Measurements from ENCODE around the gene TEF.

Gene TEF

GRCh38 chr22:41354979-41355378, 26.8 kb upstream of the TEF start:
- DNase-seq (ENCODE audit: low read depth in 1 of 2, low spot score in 1 of 2): no peak
- no peak for TF ChIP-seq GABPA (IDR thresholded peaks at IDR 0.05; ENCODE audit: low read depth)
- TF ChIP-seq SPI1 (IDR thresholded peaks at IDR 0.05; ENCODE audit: borderline replicate concordance, low read depth): no peak
- no peak for TF ChIP-seq CTCF (IDR thresholded peaks at IDR 0.05; ENCODE audit: insufficient read depth, low read length)
- no peak for TF ChIP-seq POLR2AphosphoS5 (IDR thresholded peaks at IDR 0.05; ENCODE audit: low read depth)
- no peak for TF ChIP-seq REST (IDR thresholded peaks at IDR 0.05; ENCODE audit: insufficient replicate concordance, low read depth)
- H3K27me3 ChIP-seq (ENCODE audit: insufficient read depth, poor library complexity, severe bottlenecking): no peaks in the 10 kb centered on the region
- H3K27ac ChIP-seq (replicated peaks): no peak overlapping the region
- H3K4me3 ChIP-seq (replicated peaks; ENCODE audit: insufficient read depth, low read length): no peak overlapping the region

GRCh38 chr22:41355895-41356294, 25.8 kb upstream of the TEF start:
- no peak overlapping the region for H3K27ac ChIP-seq (replicated peaks)
- TF ChIP-seq POLR2AphosphoS5 (IDR thresholded peaks at IDR 0.05; ENCODE audit: low read depth): no peak
- TF ChIP-seq REST (IDR thresholded peaks at IDR 0.05; ENCODE audit: insufficient replicate concordance, low read depth): no peak
- TF ChIP-seq GABPA (IDR thresholded peaks at IDR 0.05; ENCODE audit: low read depth): no peak
- no peak for TF ChIP-seq CTCF (IDR thresholded peaks at IDR 0.05; ENCODE audit: insufficient read depth, low read length)
- TF ChIP-seq SPI1 (IDR thresholded peaks at IDR 0.05; ENCODE audit: borderline replicate concordance, low read depth): no peak
- no peak for DNase-seq (ENCODE audit: low read depth in 1 of 2, low spot score in 1 of 2)
- no peak overlapping the region for H3K4me3 ChIP-seq (replicated peaks; ENCODE audit: insufficient read depth, low read length)
- no peaks in the 10 kb centered on the region for H3K27me3 ChIP-seq (ENCODE audit: insufficient read depth, poor library complexity, severe bottlenecking)

- H3K27ac ChIP-seq (replicated peaks): no peak overlapping the region
- no peak overlapping the region for H3K4me3 ChIP-seq (replicated peaks; ENCODE audit: insufficient read depth, low read length)
- no peaks in the 10 kb centered on the region for H3K27me3 ChIP-seq (ENCODE audit: insufficient read depth, poor library complexity, severe bottlenecking)
- no peak for DNase-seq (ENCODE audit: low read depth in 1 of 2, low spot score in 1 of 2)
- no peak for TF ChIP-seq GABPA (IDR thresholded peaks at IDR 0.05; ENCODE audit: low read depth)
- no peak for TF ChIP-seq REST (IDR thresholded peaks at IDR 0.05; ENCODE audit: insufficient replicate concordance, low read depth)
- TF ChIP-seq CTCF (IDR thresholded peaks at IDR 0.05; ENCODE audit: insufficient read depth, low read length): no peak
- TF ChIP-seq SPI1 (IDR thresholded peaks at IDR 0.05; ENCODE audit: borderline replicate concordance, low read depth): no peak
- TF ChIP-seq POLR2AphosphoS5 (IDR thresholded peaks at IDR 0.05; ENCODE audit: low read depth): no peak
These were observed 25.2 kb upstream of the TEF start for GRCh38 chr22:41356430-41357028.
